Endodermal cell (in vitro differentiated cells): ENCODE measurements around the gene TYRP1. TPM values are rescaled to one million over a fixed set of nuclear protein-coding genes. Genes with fewer than 3 reads are reported as not detected.
A peak's percentile ranks its signal among the peaks of the same experiment; 100 is the strongest.
"Not testable (repeated sequence)": the region's sequence is repeated elsewhere in the genome, so short reads cannot be mapped to it uniquely, and the experiment has no call there.

Experiments used
- DNase-seq: peaks from one replicate; pipeline ENCODE4 v3.0.0-alpha.2; 2017
- H3K27ac ChIP-seq: 2 replicates; pipeline ENCODE4 v1.5.1; 2013; ENCODE audit warnings: mild to moderate bottlenecking, low read depth, low read length, moderate library complexity
- H3K27me3 ChIP-seq: 2 replicates; pipeline ENCODE4 v1.6.1; 2013; ENCODE audit warnings: mild to moderate bottlenecking, low read length, moderate library complexity; ENCODE audit not compliant: insufficient read depth, control insufficient read depth, poor library complexity, severe bottlenecking
- H3K36me3 ChIP-seq: 2 replicates; pipeline ENCODE4 v1.7.0; 2013; ENCODE audit warnings: mild to moderate bottlenecking, low read length, moderate library complexity; ENCODE audit not compliant: control insufficient read depth, insufficient read depth
- H3K4me1 ChIP-seq: one replicate; pipeline ENCODE4 v1.7.0; 2013; ENCODE audit warnings: low read length; ENCODE audit not compliant: control insufficient read depth, insufficient read depth
- H3K4me3 ChIP-seq: 2 replicates; pipeline ENCODE4 v1.5.1; 2013; ENCODE audit warnings: mild to moderate bottlenecking, low read length, moderate library complexity
- H3K9ac ChIP-seq: 2 replicates; pipeline ENCODE4 v1.6.1; 2013; ENCODE audit warnings: mild to moderate bottlenecking, low read length, moderate library complexity; ENCODE audit not compliant: poor library complexity, severe bottlenecking; ENCODE audit errors: extremely low read depth
- H3K9me3 ChIP-seq: 2 replicates; pipeline ENCODE4 v1.6.1; 2013; ENCODE audit warnings: mild to moderate bottlenecking, low read length, moderate library complexity; ENCODE audit not compliant: control insufficient read depth
- H3K27ac Mint-ChIP-seq: 2 replicates; pipeline ENCODE4 v1.8.0; 2020; ENCODE audit warnings: mixed read lengths
- H3K27me3 Mint-ChIP-seq: 2 replicates; pipeline ENCODE4 v1.8.0; 2021; ENCODE audit warnings: mild to moderate bottlenecking, mixed read lengths; ENCODE audit not compliant: insufficient read depth
- H3K36me3 Mint-ChIP-seq: 2 replicates; pipeline ENCODE4 v1.8.0; 2020; ENCODE audit warnings: low read depth, mixed read lengths
- H3K4me1 Mint-ChIP-seq: 2 replicates; pipeline ENCODE4 v1.8.0; 2020; ENCODE audit warnings: mixed read lengths
- H3K4me3 Mint-ChIP-seq: 2 replicates; pipeline ENCODE4 v1.8.0; 2020; ENCODE audit warnings: mild to moderate bottlenecking, moderate library complexity, mixed read lengths
- H3K9me3 Mint-ChIP-seq: 2 replicates; pipeline ENCODE4 v1.8.0; 2020; ENCODE audit warnings: mild to moderate bottlenecking, mixed read lengths
- WGBS, 2 experiments: methylation state at CpG; one replicate each; pipeline versions ENCODE4 v1.1.5 to v1.1.7; 2013; ENCODE audit warnings: missing lambda C conversion rate in 2 of 2, mixed read lengths in 1 of 2; ENCODE audit not compliant: insufficient coverage in 1 of 2, insufficient read length in 1 of 2; 5-methylcytosine and 5-hydroxymethylcytosine counted together
- total RNA-seq, 2 donors: library from RNA; stranded (reverse); fragmentation: NEBNext Ultra II Directional in 1 of 2; extraction: Animal tissue kit (Norgen Biotek cat#: 25700) in 1 of 2; gene quantifications; 2 replicates in 1 of 2; 3 replicates in 1 of 2; pipeline ENCODE4 v1.2.1, GENCODE V29; 2021
- TF ChIP-seq, protein P1 (sequence below): fragments of 200-600 bp; sonication (generic); conservative IDR thresholded peaks from 2 replicates; pipeline ENCODE4 v1.5.0; 2021; ENCODE audit warnings: antibody characterized with exemption, mild to moderate bottlenecking

Gene TYRP1
- total RNA-seq, 2 donors from 2014 or later = 0.11 TPM; not detected in 1

GRCh38 chr9:12670006-12670405 is 23.2 kb upstream of the TYRP1 start:
- H3K4me1 ChIP-seq = no peaks in the 10 kb centered on the region
- H3K36me3 ChIP-seq = no peaks in the 10 kb centered on the region
- TF ChIP-seq, protein P1, sequence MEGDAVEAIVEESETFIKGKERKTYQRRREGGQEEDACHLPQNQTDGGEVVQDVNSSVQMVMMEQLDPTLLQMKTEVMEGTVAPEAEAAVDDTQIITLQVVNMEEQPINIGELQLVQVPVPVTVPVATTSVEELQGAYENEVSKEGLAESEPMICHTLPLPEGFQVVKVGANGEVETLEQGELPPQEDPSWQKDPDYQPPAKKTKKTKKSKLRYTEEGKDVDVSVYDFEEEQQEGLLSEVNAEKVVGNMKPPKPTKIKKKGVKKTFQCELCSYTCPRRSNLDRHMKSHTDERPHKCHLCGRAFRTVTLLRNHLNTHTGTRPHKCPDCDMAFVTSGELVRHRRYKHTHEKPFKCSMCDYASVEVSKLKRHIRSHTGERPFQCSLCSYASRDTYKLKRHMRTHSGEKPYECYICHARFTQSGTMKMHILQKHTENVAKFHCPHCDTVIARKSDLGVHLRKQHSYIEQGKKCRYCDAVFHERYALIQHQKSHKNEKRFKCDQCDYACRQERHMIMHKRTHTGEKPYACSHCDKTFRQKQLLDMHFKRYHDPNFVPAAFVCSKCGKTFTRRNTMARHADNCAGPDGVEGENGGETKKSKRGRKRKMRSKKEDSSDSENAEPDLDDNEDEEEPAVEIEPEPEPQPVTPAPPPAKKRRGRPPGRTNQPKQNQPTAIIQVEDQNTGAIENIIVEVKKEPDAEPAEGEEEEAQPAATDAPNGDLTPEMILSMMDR = no peak
- DNase-seq = no peak
- no peak overlapping the region for H3K4me3 Mint-ChIP-seq
- H3K9me3 Mint-ChIP-seq = no peaks in the 10 kb centered on the region
- no peak overlapping the region for H3K27ac Mint-ChIP-seq
- no peaks in the 10 kb centered on the region for H3K9me3 ChIP-seq
- H3K4me3 ChIP-seq = no peak overlapping the region
- no peaks in the 10 kb centered on the region for H3K27me3 Mint-ChIP-seq
- H3K9ac ChIP-seq = no peak overlapping the region
- 86 to 100% methylated on average over 1 to 2 of the region's 2 CpGs for WGBS, 2 experiments
- H3K4me1 Mint-ChIP-seq = no peaks in the 10 kb centered on the region
- no peak overlapping the region for H3K27ac ChIP-seq
- H3K27me3 ChIP-seq = no peaks in the 10 kb centered on the region
- H3K36me3 Mint-ChIP-seq = no peaks in the 10 kb centered on the region

GRCh38 chr9:12674961-12675360 is 18.2 kb upstream of the TYRP1 start:
- H3K36me3 Mint-ChIP-seq = no peaks in the 10 kb centered on the region
- no peaks in the 10 kb centered on the region for H3K27me3 ChIP-seq
- WGBS, 2 experiments = 77% methylated on average over 5 of the region's 5 CpGs

GRCh38 chr9:12677462-12678126 is 15.6 kb upstream of the TYRP1 start:
- 98 to 100% methylated on average over 5 to 11 of the region's 11 CpGs for WGBS, 2 experiments
- DNase-seq, H3K27ac ChIP-seq, H3K4me1 Mint-ChIP-seq, H3K4me3 Mint-ChIP-seq, H3K4me1 ChIP-seq, H3K9me3 Mint-ChIP-seq, H3K9ac ChIP-seq, H3K4me3 ChIP-seq, H3K27me3 Mint-ChIP-seq, H3K27me3 ChIP-seq, H3K27ac Mint-ChIP-seq, H3K36me3 ChIP-seq, H3K9me3 ChIP-seq, H3K36me3 Mint-ChIP-seq: not testable (repeated sequence)

More at GRCh38 chr9:12674961-12675360, 18.2 kb upstream of the TYRP1 start:
- Histone ChIP-seq H3K27ac (no peak overlapping the region), H3K9ac (no peak overlapping the region), H3K9me3 (no peaks in the 10 kb centered on the region), H3K4me3 (no peak overlapping the region), H3K4me1 (no peaks in the 10 kb centered on the region), H3K36me3 (no peaks in the 10 kb centered on the region)
- no peak overlapping the region for H3K4me3 Mint-ChIP-seq
- no peak for DNase-seq
- H3K4me1 Mint-ChIP-seq = no peaks in the 10 kb centered on the region
- H3K27ac Mint-ChIP-seq = no peak overlapping the region
- H3K9me3 Mint-ChIP-seq = no peaks in the 10 kb centered on the region
- H3K27me3 Mint-ChIP-seq = no peaks in the 10 kb centered on the region
- TF ChIP-seq, protein P1 = no peak

DNA sequence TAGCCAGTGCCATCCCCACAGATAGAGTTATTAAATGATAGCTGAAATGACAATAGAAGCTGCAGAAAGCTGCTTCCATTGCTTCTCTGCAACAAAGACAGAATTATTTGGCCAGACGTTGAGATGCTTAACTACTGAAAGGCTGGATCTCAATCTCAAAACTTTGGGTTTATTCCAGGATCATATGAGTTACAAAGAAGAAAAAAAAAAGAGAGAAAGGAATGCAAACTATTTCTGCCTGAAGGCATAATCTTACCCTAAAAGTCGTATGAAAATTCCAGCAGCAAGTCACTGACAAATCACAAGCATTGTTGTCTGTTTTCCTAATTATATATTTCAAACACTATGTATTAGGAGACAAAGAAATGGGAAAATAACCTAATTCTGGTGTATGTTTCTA is 12.8 kb upstream of the TYRP1 start:
- Histone ChIP-seq H3K36me3 (no peaks in the 10 kb centered on the region), H3K9ac (no peak overlapping the region), H3K4me3 (no peak overlapping the region), H3K27ac (no peak overlapping the region), H3K4me1 (no peaks in the 10 kb centered on the region), H3K9me3 (no peaks in the 10 kb centered on the region), H3K27me3 (no peaks in the 10 kb centered on the region)
- H3K4me3 Mint-ChIP-seq = no peak overlapping the region
- WGBS, 2 experiments = 43 to 53% methylated on average over 1 of the region's 2 CpGs
- no peaks in the 10 kb centered on the region for H3K36me3 Mint-ChIP-seq
- H3K27me3 Mint-ChIP-seq = no peaks in the 10 kb centered on the region
- TF ChIP-seq, protein P1 = no peak
- H3K9me3 Mint-ChIP-seq = no peaks in the 10 kb centered on the region
- DNase-seq = no peak
- H3K4me1 Mint-ChIP-seq = no peaks in the 10 kb centered on the region
- H3K27ac Mint-ChIP-seq = peak overlapping the region; percentile 37
